ENCODE results near the gene HHAT.

The HHAT gene

DNA sequence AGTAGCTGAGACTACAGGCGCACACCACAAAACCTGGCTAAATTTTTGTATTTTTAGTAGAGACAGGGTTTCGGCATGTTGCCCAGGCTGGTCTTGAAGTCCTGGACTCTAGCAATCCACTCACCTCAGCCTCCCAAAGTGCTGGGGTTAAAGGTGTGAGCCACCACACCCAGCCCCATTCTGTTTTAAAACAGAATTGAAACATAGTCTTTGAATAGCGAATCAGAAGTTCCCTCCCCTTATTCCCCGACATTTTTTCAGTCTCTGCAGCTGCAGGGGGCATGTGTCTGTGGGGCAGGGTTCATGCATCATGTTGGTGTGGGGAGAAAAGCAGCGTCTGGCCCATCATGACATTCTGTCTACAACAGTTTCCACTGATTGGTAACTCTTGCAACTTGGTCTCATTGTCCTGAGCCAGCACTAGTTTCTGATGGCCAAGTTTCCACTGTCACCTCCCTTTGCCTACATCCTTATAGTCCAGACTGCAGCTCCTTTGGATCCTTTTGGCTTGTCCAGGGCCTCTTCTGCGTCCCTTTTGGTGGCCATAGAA is 15.6 kb upstream of the HHAT start:
- DNase-seq (ENCODE audit: low read depth in 2 of 2, low spot score in 1 of 2), result no peak

DNA sequence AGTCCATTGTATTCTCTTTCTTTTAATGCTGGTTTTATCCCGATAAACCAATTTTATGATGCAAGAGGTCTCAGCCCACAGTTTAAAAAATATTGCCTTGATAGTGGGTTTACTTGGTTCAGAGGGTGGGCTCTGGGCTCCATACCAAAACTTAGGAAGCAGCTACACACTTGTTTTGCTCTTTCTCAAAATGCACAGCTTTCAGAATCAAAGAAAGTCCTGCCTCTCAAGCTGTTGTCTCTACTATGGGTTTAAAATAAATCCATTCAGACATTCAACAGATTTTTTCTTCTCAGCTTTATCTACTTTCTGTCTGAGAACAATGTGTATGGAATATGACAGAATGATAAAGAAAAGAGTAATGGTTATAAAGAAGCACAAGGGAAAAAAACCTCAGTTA is 14.8 kb upstream of the HHAT start:
- DNase-seq (ENCODE audit: low read depth in 2 of 2, low spot score in 1 of 2), result no peak

DNA sequence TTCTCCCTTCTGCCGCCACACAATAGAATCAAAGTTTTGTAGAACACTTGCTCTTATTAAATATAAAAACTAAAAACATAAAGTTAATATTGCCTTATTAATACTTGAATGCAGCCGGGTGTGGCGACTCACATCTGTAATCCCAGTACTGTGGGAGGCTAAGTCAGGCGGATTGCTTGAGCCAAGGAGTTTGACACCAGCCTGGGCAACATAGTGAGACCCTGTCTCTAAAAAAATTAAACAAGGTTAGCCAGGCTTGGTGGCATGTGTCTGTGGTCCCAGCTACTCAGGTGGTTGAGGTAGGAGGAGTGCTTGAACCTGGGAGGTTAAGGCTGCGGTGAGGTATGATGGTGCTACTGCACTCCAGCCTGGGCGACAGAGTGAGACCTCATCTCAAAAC is 13.2 kb upstream of the HHAT start:
- DNase-seq (ENCODE audit: low read depth in 2 of 2, low spot score in 1 of 2), result no peak

DNA sequence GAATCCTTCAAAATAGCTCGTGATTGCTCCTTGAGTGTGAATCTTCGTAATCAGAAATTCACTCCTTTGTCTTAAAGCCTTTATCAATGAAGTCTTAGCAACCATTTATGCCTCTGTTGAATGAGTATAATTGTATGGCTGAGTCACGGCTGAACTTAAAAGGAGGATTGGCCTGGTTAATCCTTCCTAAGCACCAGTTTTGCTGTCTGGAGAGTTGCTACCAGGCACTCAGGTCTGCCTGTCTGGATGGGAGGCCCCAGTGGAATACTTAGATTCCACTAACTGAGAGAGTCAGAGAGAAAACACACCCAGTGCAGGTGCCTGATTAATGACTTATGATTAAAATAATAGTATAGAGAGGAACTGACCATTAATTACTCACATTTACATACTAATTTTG is 7.6 kb upstream of the HHAT start:
- DNase-seq (ENCODE audit: low read depth in 2 of 2, low spot score in 1 of 2), result no peak

DNA sequence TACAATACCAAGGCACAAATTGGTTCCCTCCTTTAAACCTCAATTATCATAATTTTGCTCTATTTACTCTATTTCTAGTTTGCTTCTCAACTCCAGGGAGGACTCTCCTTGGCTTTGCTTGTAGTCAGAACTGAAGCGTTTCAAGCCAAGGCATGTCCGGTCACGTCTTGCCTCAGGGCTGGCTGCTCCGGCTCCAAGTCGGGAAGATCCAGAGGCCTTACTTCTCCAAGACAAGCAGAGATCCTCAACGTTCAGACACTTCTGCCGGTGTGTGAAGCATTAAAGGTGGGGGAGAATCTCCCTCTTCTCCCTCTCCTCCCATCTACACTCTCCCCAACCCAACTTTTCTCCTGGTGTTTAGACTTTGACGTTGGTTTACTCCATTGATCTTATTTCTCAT is 7.2 kb upstream of the HHAT start:
- no peak for DNase-seq (ENCODE audit: low read depth in 2 of 2, low spot score in 1 of 2)

DNA sequence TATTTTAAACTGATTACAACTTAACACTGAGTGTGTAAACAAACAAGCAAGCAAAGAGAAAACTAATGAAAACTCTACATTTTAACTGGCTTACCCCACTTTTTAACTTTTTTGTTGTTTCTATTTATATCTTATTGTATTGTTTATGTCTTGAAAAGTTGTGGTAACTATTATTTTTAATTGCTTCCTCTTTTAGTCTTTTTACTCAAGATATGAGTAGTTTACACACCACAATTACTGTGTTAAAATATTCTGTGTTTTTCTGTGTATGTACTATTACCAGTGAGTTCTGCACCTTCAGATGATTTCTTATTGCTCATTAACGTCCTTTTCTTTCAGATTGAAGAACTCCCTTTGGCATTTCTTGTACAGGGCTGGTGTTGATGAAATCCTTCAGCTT is 4.7 kb upstream of the HHAT start:
- DNase-seq (ENCODE audit: low read depth in 2 of 2, low spot score in 1 of 2), result no peak

DNA sequence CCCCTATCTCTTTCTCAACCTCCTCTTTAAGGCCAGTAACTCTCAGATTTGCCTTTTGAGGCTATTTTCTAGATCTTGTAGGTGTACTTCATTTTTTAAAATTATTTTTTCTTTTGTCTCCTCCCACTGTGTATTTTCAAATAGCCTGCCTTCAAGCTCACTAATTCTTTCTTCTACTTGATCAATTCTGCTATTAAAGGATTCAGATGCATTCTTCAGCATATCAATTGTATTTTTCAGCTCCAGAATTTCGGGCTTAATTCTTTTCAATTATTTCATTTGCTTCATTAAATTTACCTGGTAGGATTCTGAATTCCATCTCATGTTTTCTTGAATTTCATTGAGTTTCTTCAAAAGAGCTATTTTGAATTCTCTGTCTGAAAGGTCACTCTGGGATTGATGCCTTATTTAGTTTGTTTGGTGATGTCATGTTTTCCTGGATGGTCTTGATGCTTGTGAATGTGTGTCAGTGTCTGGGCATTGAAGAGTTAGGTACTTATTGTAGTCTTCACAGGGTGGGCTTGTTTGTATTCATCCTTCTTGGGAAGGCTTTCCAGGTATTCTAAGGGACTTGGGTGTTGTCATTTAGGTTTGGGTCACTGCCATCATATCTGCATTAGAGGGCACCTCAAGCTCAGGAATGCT is 3.6 kb upstream of the HHAT start:
- no peak for DNase-seq (ENCODE audit: low read depth in 2 of 2, low spot score in 1 of 2)

DNA sequence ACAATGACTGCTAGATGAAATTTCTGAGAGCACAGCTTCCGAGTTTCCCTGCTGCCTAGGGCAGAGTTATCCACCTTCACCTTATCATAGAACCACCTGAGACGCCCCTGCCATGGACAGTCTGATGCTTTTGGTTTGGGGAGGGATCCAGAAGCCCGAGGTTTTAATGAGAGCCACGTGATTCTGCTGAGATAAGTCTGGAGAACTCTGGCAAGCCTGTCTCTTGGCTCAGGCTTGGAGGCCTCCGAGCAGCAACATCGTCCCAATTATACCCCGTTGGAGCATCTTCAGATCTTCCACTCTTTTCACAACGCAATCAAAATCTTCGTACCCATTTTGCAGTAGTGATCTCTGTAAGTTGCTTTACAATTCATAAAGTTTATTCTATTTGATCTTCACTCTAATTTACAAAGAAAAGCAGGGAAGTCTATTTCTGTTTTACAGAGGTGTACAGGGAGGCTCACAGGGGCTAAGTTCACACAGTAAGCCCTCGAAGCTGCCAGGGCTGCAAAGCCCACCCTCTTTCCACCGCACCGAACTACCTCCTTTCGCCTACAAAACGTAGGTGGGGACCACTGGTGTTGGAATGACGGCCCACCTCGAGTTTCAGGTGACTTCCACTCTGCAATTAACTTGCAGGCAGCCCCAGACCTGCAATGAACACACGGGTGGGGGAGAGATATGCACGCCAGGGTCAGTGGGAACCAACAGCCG is 513 bp upstream of the HHAT start:
- DNase-seq (ENCODE audit: low read depth in 2 of 2, low spot score in 1 of 2), result no peak

DNA sequence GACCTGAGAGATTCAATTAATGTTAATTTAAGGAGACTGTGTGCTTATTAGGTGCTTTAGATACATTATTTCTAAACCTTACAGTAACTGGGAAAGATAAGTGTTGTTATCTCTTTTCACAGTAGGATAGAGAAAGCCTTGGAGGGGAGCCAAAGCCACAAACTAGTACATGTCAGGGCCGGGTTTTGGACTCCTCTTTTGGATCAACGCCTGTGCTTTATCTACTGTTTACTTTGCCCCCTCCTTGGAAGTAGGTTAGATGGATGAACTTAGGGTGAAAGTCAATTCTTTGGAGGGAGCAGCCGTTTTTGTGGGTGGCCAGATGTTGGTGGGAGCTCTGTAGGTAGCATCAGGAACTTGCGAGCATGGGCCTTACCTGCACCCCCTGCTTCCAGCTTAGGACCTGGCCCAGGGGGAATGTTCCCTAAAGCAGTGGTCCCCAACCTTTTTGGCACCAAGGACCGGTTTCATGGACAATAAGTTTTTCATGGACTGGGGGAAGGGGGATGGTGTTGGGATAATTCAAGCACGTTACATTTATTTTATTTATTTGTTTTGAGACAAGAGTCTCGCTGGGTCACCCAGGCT is 1.7 kb downstream of the HHAT start:
- no peak for DNase-seq (ENCODE audit: low read depth in 2 of 2, low spot score in 1 of 2)

DNA sequence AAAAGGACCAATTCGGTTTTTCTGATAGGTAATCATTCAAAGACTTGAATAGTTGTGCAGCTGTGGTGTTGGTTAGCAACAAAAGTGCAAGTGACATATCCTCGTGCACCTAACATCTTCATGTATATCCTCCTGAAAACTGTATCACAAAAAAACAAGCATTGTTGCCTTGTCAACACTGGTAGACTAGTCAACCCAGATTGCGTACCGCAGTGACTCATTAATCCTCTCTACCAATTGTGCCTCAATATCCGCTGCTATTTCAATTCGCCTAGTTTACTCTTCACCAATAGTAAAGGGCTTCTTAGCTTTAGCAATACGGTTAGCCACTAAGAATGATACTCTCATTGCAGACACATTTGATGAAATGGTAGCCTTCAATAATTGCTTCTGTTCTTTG is 3.5 kb downstream of the HHAT start:
- no peak for DNase-seq (ENCODE audit: low read depth in 2 of 2, low spot score in 1 of 2)

DNA sequence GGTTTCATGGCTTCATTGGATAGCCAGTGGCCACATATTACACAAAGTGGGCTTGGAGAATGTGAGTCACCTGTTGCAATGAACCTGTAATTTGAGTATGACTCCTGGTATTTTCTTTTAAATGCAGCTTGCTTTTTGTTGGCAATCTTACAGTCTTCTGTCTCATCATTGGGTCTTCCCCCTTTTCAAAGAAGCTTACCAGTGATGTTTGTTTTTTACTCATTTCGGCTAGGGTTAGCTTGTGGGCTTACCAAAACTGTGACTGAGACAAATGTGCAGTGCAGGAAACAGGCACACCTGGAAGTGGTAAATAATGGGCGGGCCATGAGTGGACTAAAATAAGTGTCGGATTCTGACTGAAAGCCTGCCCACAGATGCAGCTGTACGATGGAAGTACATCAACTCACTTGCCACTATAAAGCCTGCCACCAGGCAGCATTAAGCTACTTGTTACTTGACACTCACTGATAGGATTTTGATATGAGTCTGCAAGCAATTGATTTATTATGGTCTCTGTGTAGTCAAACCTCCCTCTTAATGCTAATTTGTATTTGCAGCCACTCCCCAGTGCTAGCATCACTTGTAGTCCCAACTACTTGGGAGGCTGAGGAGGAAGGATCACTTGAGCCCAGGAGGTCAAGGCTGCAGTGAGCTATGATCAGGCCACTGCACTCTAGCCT is 4.2 kb downstream of the HHAT start:
- DNase-seq (ENCODE audit: low read depth in 2 of 2, low spot score in 1 of 2), result no peak

DNA sequence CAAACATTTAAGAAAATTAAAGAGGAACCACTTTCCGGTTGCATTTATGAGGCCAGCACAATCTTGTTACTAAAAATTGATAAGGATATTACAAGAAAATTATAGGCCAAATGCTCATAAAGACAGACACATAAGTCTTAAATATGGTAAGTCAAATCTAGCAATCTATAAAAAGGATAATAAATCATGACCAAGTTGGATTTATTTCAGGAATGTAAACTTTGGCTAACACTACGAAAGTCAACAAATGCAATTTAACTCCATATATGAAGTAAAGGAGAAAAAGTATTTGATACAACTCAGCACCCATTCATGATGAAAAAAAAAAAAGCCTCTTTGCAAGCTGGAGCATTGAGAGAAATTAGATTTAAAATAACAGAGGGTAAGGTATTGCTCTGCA is 6.3 kb downstream of the HHAT start:
- no peak for DNase-seq (ENCODE audit: low read depth in 2 of 2, low spot score in 1 of 2)

DNA sequence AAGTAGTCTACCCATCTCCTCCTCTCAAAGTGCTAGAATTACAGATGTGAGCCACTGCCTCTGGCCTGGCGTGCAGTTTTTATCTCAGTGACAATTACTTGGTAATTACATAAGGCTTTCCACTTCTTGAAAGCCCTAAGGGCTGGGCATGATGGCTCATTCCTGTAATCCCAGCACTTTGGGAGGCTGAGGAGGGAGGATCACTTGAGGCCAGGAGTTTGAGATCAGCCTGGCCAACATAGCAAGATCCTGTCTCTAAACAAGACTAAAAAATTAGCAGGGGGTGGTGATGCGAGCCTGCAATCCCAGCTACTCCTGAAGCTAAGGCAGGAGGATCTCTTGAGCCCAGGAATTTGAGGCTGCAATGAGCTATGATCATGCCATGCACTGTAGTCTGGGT is 7.7 kb downstream of the HHAT start:
- no peak for DNase-seq (ENCODE audit: low read depth in 2 of 2, low spot score in 1 of 2)

DNA sequence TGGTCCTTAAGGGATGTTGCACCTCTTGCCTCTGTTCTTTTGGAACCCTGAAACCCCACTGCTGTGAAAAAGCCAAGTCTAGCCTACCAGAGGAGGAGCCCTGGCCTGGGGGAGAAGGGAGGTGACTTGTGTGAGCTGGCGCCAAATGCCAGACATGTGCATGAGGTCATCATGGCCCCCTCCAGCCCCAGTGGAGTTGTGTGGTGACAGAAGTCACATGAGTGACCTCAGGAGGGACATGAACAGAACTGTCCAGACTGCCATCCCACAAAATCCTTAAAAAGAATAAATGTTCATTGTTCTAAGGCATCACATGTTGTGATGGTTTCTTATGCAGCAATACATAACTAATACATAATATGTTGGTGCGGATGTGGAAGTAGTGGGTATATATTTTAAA is 10.8 kb downstream of the HHAT start:
- DNase-seq (ENCODE audit: low read depth in 2 of 2, low spot score in 1 of 2), result no peak

DNA sequence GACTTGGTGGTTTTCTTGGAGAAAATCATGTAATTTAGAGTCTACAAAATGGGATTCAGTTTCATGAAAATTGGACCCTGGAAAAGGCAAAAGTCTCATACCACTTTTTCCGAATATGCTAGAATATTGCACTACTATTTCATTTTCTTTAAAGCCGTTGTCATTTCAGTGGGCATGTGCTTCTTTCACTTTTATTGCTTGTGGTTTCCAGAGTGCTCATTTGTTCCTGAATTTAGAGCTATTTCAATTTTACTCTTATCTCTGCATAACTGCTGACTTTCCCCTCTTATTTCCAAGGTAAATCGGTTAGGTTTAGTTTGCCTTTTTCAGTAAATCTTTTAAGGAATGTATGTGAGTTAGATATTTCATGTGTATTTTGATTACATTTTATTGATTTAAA is 11.6 kb downstream of the HHAT start:
- DNase-seq (ENCODE audit: low read depth in 2 of 2, low spot score in 1 of 2), result no peak

DNA sequence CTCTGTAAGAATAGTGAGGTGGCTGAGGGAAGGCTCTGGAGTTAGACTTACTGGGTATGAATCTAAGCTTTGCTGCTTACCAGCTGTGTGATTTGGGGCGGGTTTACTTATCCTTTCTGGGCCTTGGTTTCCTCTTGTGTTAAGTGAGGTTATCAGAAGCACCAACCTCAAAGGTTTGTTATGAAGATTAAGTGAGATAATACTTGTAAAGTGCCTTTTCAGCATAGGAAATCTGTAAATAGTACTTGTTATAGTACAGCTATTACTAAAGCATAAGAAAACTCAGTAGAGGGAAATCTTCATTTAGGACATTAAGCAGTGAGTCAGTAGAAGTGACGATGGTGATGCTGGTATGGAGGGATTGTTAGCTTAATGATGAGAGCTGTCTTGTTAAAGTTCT is 12.1 kb downstream of the HHAT start:
- DNase-seq (ENCODE audit: low read depth in 2 of 2, low spot score in 1 of 2), result no peak

DNA sequence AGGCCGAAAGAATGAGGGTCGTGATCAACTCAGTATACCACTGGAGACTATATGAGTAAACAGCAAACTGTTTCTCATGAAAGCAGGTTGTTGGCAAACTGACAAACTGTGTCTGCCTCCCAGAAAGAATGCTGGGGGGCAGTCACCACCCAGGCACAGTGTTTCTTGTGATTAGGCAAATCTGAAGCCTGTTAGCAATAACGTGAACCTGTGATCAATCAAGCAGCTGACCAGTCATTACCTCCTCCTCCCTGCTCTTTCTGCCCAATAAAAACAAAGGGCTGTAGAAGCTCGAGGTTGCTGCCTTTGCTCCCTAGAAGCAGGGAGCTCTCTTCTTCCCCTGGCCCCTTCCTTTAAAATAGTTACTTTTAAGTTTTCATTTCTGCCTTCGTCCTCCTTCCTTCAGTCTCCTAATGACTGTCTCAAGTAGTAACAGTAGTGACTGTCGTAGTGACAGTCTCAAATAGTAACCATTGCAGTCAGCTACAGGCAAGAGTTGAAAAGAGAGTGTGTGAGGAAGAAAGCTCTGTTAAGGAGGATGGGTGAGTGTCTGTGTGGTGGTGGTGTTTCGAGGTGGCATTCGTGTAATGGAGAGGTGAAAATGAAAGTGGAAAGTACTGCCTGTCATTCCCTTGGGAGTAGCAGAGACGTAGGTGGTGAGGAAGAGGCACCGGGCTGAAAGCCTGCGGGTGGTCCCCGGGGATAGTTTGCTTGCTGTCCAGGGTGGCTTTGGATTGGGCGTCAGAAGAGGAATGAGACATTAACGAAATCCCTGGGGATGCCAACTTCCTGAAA is 14.5 kb downstream of the HHAT start:
- no peak for DNase-seq (ENCODE audit: low read depth in 2 of 2, low spot score in 1 of 2)

DNA sequence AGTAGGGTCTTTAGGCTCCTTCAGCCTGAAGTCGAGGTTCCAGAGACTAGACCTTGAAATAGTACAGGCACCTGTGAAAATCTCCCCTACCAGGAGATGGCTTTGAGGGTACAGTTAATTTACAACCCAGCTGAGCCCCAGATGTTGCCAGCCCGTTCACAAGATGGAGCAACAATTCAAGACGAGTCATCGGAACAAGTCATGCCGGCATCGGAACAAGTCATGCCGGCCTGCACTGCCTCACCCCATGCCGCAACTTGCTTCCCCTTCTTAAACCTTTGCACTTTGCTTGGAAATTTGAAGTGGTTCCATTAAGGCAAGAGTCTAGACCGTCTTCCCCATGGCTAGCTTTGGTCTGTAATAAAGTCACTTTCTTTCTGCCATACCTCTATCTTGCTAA is 16.0 kb downstream of the HHAT start:
- no peak for DNase-seq (ENCODE audit: low read depth in 2 of 2, low spot score in 1 of 2)

DNA sequence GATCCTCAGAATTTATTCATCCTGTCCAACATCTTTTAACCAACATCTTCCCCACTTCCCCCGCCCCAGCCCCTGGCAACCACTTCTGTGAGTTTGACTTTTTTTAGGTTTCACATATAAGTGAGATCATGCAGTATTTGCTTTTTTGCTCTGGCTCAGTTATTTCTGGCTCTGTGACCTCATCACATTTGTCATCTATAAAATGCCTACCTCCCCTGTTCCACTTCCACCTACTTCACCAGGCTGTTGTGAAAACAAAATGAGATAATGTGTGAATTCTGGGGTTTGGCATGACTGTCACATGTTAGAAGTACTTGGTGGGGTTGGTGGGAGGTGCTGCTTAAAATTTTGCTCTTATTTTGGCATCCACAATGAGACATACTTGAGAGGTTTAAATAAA is 18.4 kb downstream of the HHAT start:
- no peak for DNase-seq (ENCODE audit: low read depth in 2 of 2, low spot score in 1 of 2)

DNA sequence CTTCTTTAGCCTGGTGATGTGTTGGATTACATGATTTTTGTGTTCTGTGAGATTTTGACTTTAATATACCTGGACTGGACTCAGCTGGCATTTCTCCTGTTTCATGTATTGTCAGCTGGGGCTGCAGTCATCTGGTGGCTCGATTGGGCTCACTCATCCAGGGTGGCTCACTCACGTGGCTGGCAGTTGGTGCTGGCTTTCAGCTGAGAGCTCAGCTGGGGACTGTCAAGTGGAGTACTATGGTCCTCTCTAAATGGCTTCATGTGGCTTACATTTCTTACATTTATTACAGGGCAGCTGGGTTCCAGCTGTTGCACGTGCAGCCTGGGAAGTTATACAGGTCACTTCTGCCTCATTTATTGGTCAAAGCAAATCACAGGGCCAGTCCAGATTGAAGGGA is 22.8 kb downstream of the HHAT start:
- DNase-seq (ENCODE audit: low read depth in 2 of 2, low spot score in 1 of 2), result no peak

DNA sequence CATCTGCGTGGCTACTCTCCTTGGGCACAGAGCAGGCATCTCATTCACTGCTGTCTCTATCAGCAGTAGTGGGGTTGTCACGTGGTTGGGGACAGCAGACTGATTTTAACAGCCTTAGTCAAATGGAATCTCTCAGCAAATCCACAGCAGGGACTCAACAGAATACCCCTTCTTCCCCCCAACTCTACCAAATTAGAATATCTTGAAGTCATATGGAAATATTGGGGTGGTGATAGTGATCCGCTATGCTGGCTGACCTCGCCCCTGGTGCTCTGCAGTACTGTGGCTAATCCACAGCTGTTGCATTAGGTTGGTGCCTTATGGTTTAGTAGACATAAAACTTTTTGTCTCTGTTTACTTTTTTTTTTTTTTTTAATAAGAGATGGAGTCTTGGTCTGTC is 23.9 kb downstream of the HHAT start:
- no peak for DNase-seq (ENCODE audit: low read depth in 2 of 2, low spot score in 1 of 2)

All from stimulated activated CD8-positive, alpha-beta memory T cell treated with anti-CD3 and anti-CD28 coated beads, Interleukin-4, amount 100 ng/mL, for 1 hour (primary cell).